HepG2 (cell line): ENCODE results near the gene ANKRD61. TPM values are rescaled to one million over a fixed set of nuclear protein-coding genes. Genes with fewer than 3 reads are reported as not detected.

Experiments
- ATAC-seq: fragments of 200-7000 bp; cut with Tn5 transposase; 3 replicates; pipeline ENCODE4 v1.9.1; 2020; ENCODE audit warnings: mild to moderate bottlenecking, moderate library complexity
- BruUV-seq: library from RNA; stranded (reverse); fragments of 400-500 nt; replicated peaks from 2 replicates; lab custom pipeline; 2021; lab: Mats Ljungman, UMichigan
- CTCF ChIA-PET: fragments of 300-600 bp; formaldehyde crosslinking; extraction: SDS; loops from one replicate; lab custom pipeline; 2021; ENCODE audit warnings: low total read pairs, inconsistent platforms, low intra/inter-chr PET ratio; lab: Yijun Ruan, JAX
- POLR2A ChIA-PET: fragments of 350-600 bp; sonication (Branson Sonifier 250); formaldehyde crosslinking; loops from one replicate; lab custom pipeline; 2020; ENCODE audit warnings: antibody characterized with exemption, inconsistent platforms; lab: Yijun Ruan, JAX
- DNase-seq: peaks from one replicate; pipeline ENCODE4 v3.0.0-alpha.2; 2015; ENCODE audit warnings: low spot score
- FAIRE-seq: peaks from 3 replicates; lab custom pipeline; 2011; peaks lifted over from hg19 to GRCh38; lab: Jason Lieb, UNC
- H2AFZ ChIP-seq: one replicate; pipeline ENCODE4 v1.6.1; 2011; ENCODE audit warnings: low read length, inconsistent platforms
- H3K27ac ChIP-seq: fragments of 300-600 bp; 3 replicates; pipeline ENCODE4 v1.8.0; 2011; ENCODE audit warnings: mixed run types, mild to moderate bottlenecking, mixed read lengths, low read length, inconsistent platforms; ENCODE audit not compliant: insufficient read depth; ENCODE audit errors: extremely low read length
- H3K27me3 ChIP-seq, 2 experiments: fragments of 200-600 bp in 1 of 2; 2 replicates in 1 of 2; 3 replicates in 1 of 2; pipeline versions ENCODE4 v1.6.0 to v1.8.0; 2011; ENCODE audit warnings: low read length in 2 of 2, mild to moderate bottlenecking in 2 of 2, moderate library complexity in 2 of 2, inconsistent platforms in 1 of 2; ENCODE audit not compliant: insufficient read depth in 2 of 2, control insufficient read depth in 1 of 2
- H3K36me3 ChIP-seq, 2 experiments: fragments of 200-600 bp in 1 of 2; replicated peaks in 1 of 2; 2 replicates in 1 of 2; 3 replicates in 1 of 2; pipeline versions ENCODE4 v1.5.1 to v1.8.0; 2011; ENCODE audit warnings: low read length in 2 of 2, inconsistent platforms in 1 of 2; ENCODE audit not compliant: insufficient read depth in 2 of 2, control insufficient read depth in 1 of 2
- H3K4me1 ChIP-seq: 2 replicates; pipeline ENCODE4 v1.5.1; 2012; ENCODE audit warnings: low read length, inconsistent platforms; ENCODE audit not compliant: insufficient read depth
- H3K4me2 ChIP-seq: 2 replicates; pipeline ENCODE4 v1.6.0; 2011; ENCODE audit warnings: low read depth, low read length, inconsistent platforms
- H3K4me3 ChIP-seq, 3 experiments: fragments of 200-600 bp in 1 of 3; sonication (generic), shearing (Covaris generic) in 1 of 3; replicated peaks in 1 of 3; 2 replicates each; pipeline ENCODE4 v1.5.1; 2011 to 2016; ENCODE audit warnings: low read length in 3 of 3, inconsistent platforms in 2 of 3, low read depth in 2 of 3, mild to moderate bottlenecking in 2 of 3, control low read depth in 1 of 3, mixed read lengths in 1 of 3; ENCODE audit not compliant: insufficient read depth in 1 of 3
- H3K79me2 ChIP-seq: one replicate; pipeline ENCODE4 v1.6.1; 2011; ENCODE audit warnings: low read length, inconsistent platforms; ENCODE audit not compliant: insufficient read depth
- H3K9ac ChIP-seq: 2 replicates; pipeline ENCODE4 v1.6.0; 2011; ENCODE audit warnings: mild to moderate bottlenecking, low read depth, low read length, inconsistent platforms; ENCODE audit not compliant: insufficient read depth
- H3K9me3 ChIP-seq: 2 replicates; pipeline ENCODE4 v1.5.1; 2012; ENCODE audit warnings: mild to moderate bottlenecking, low read length
- H4K20me1 ChIP-seq: 2 replicates; pipeline ENCODE4 v1.6.0; 2011; ENCODE audit warnings: inconsistent platforms, mild to moderate bottlenecking, low read length, moderate library complexity; ENCODE audit not compliant: insufficient read depth
- CBX5 ChIP-seq: sonication (generic); formaldehyde crosslinking; IDR thresholded peaks from 2 replicates; pipeline ENCODE4 v1.4.0; 2020; ENCODE audit warnings: missing genetic modification reagents, borderline replicate concordance
- KDM5A ChIP-seq: fragments of 200-600 bp; sonication (generic); IDR thresholded peaks from 2 replicates; pipeline ENCODE4 v1.7.0; 2018; ENCODE audit warnings: antibody characterized with exemption, mild to moderate bottlenecking, low read length, borderline replicate concordance
- RBM22 ChIP-seq: fragments of 200-400 bp; formaldehyde crosslinking; optimal IDR thresholded peaks from 2 replicates; pipeline ENCODE3; 2017; ENCODE audit warnings: mild to moderate bottlenecking, low read length, moderate library complexity
- REXO4 ChIP-seq: sonication (generic); formaldehyde crosslinking; IDR thresholded peaks from 2 replicates; pipeline ENCODE4 v1.8.0; 2022; ENCODE audit warnings: missing genetic modification reagents, mild to moderate bottlenecking, borderline replicate concordance
- TCF7 ChIP-seq: sonication (generic); IDR thresholded peaks from 2 replicates; pipeline ENCODE4 v1.6.1; 2016; ENCODE audit warnings: antibody characterized with exemption, low read depth
- ZNF180 ChIP-seq: sonication (generic); formaldehyde crosslinking; IDR thresholded peaks from 2 replicates; pipeline ENCODE4 v1.4.0; 2020; ENCODE audit warnings: low read depth, missing genetic modification reagents, borderline replicate concordance
- ZNF446 ChIP-seq: sonication (generic); formaldehyde crosslinking; IDR thresholded peaks from 2 replicates; pipeline ENCODE4 v1.5.0; 2020; ENCODE audit warnings: mild to moderate bottlenecking, missing genetic modification reagents
- ZNF891 ChIP-seq: sonication (generic); formaldehyde crosslinking; IDR thresholded peaks from 2 replicates; pipeline ENCODE4 v1.5.0; 2020; ENCODE audit warnings: mild to moderate bottlenecking, missing genetic modification reagents
- WGBS: methylation state at CpG from one replicate; pipeline ENCODE4 v1.1.6; 2017; ENCODE audit warnings: low lambda C conversion rate; 5-methylcytosine and 5-hydroxymethylcytosine counted together
- in situ Hi-C: cut with HindIII; loops from 2 replicates; pipeline ENCODE4 v1.10.0; 2017; ENCODE audit warnings: low pct_unique_long_range_greater_than_20kb; ENCODE audit not compliant: extremely low pct_ligation_motif_present
- intact Hi-C: fragments of 100-400 bp; cut with micrococcal nuclease; formaldehyde crosslinking; loops from one replicate; pipeline ENCODE4 v1.10.0; 2022; ENCODE audit not compliant: unreplicated experiment
- polyA plus RNA-seq, 8 experiments: library from polyadenylated mRNA; depleted of rRNA in 3 of 8; stranded (reverse) in 7 of 8; unstranded in 1 of 8; fragments of >200 nt; fragmentation: Illumina TruSeq in 4 of 8; extraction: Trizol in 4 of 8; gene quantifications; 2 replicates each; pipeline versions ENCODE4 v1.2.1 to v1.2.3, GENCODE V29; 2011 to 2016; ENCODE audit warnings: low read depth in 4 of 8, missing spikeins in 1 of 8, mixed read lengths in 1 of 8; ENCODE audit not compliant: insufficient read depth in 1 of 8
- total RNA-seq, 5 experiments: library from RNA; depleted of rRNA; stranded (reverse); fragments of >200 nt; fragmentation: Illumina TruSeq; extraction: Trizol; gene quantifications; 2 replicates each; pipeline ENCODE4 v1.2.3, GENCODE V29; 2016; ENCODE audit warnings: low read depth in 1 of 5
- TF ChIP-seq, protein P1 (sequence below): sonication (generic); formaldehyde crosslinking; IDR thresholded peaks from 2 replicates; pipeline ENCODE4 v1.4.0; 2020; ENCODE audit warnings: mild to moderate bottlenecking, missing genetic modification reagents, borderline replicate concordance

The ANKRD61 gene
- total and polyA plus RNA-seq, 2 of the 13 experiments (the other 11 are each of a cell fraction or from before 2014, with no cell fraction given) = 0.13 TPM; not detected in 1

DNA sequence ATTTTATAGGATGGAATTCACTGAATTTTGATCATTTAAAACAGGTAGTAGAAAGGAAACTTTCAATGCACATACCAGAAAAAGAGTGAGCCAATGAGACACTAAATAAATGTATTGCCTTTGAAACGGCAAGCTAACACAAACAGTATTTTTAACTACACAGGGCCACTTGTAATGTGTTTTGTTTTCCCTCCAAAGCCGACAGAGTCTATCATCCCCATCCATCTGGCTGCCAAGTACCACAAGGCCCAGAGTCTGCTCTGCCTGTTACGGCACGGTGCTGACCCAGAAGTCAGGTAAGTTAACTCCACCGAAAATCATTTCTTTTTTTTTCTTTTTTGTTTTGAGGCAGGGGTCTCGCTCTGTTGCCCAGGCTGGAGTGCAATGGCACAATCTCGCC is 1.5 kb downstream of the ANKRD61 start:
- Histone ChIP-seq H3K4me1 (no peaks in the 10 kb centered on the region), H3K36me3 (peaks cover 26 to 80% of the 10 kb centered on the region in 2 experiments), H2AFZ (no peak overlapping the region), H3K4me2 (no peak overlapping the region), H3K27ac (no peak overlapping the region), H3K27me3 (no peaks in the 10 kb centered on the region), H3K9me3 (no peaks in the 10 kb centered on the region), H3K9ac (no peak overlapping the region), H3K4me3 (no peak overlapping the region), H3K79me2 (no peaks in the 10 kb centered on the region), H4K20me1 (0 out of 2 replicates have a peak, but pooled peaks cover 2% of the 10 kb centered on the region)
- ChIA-PET CTCF (no interaction called here), POLR2A (no interaction called here)
- ATAC-seq = no peak
- FAIRE-seq = no peak
- BruUV-seq = no TSS peak
- TF ChIP-seq, protein P1, sequence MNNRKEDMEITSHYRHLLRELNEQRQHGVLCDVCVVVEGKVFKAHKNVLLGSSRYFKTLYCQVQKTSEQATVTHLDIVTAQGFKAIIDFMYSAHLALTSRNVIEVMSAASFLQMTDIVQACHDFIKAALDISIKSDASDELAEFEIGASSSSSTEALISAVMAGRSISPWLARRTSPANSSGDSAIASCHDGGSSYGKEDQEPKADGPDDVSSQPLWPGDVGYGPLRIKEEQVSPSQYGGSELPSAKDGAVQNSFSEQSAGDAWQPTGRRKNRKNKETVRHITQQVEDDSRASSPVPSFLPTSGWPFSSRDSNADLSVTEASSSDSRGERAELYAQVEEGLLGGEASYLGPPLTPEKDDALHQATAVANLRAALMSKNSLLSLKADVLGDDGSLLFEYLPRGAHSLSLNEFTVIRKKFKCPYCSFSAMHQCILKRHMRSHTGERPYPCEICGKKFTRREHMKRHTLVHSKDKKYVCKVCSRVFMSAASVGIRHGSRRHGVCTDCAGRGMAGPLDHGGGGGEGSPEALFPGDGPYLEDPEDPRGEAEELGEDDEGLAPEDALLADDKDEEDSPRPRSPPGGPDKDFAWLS (CRISPR knock-in tag) = no peak
- TF ChIP-seq REXO4 (CRISPR knock-in tag) (no peak), ZNF891 (no peak), KDM5A (no peak), ZNF446 (CRISPR knock-in tag) (no peak), ZNF180 (no peak), CBX5 (CRISPR knock-in tag) (no peak)
- no peak for DNase-seq
- intact Hi-C loops (no loop called here), in situ Hi-C loops (no loop called here)
- WGBS = 96% methylated on average over 7 of the region's 7 CpGs

DNA sequence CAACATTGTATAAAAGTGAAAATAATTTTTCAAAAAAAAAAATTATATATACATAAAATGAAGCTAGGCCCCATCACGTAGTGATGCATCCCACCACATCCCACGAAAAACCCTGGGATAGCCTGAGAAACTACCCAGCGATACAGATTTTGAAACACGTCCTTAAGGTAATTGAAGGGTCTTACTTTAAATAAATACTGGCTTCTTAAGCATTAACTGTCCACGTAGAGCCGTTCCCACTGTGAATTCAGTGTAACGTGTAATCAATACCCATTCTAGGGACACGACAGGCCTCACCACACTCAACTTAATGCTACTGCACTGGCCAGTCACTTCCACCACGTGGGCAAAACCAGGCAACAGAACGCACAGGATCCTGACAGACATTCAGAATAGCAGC is 4.0 kb downstream of the ANKRD61 start:
- Histone ChIP-seq H3K36me3 (peaks cover 29 to 74% of the 10 kb centered on the region in 2 experiments), H2AFZ (no peak overlapping the region), H3K79me2 (no peaks in the 10 kb centered on the region), H3K4me3 (no peak overlapping the region), H4K20me1 (0 out of 2 replicates have a peak, but pooled peaks cover 2% of the 10 kb centered on the region), H3K9me3 (no peaks in the 10 kb centered on the region), H3K9ac (no peak overlapping the region), H3K4me1 (no peaks in the 10 kb centered on the region), H3K27ac (no peak overlapping the region), H3K4me2 (no peak overlapping the region), H3K27me3 (no peaks in the 10 kb centered on the region)
- BruUV-seq = no TSS peak
- CTCF ChIA-PET = no interaction called here
- intact Hi-C loops (no loop called here), in situ Hi-C loops (no loop called here)
- no peak for DNase-seq
- WGBS = 95% methylated on average over 10 of the region's 10 CpGs
- FAIRE-seq = no peak
- no peak for ATAC-seq
- POLR2A ChIA-PET = no interaction called here
- TF ChIP-seq RBM22 = peak; percentile 20
- no peak for TF ChIP-seq TCF7
